Measurements from ENCODE around the gene PDE4D.
"Not testable (repeated sequence)": the region's sequence is repeated elsewhere in the genome, so short reads cannot be mapped to it uniquely, and the experiment has no call there.

The PDE4D gene

DNA sequence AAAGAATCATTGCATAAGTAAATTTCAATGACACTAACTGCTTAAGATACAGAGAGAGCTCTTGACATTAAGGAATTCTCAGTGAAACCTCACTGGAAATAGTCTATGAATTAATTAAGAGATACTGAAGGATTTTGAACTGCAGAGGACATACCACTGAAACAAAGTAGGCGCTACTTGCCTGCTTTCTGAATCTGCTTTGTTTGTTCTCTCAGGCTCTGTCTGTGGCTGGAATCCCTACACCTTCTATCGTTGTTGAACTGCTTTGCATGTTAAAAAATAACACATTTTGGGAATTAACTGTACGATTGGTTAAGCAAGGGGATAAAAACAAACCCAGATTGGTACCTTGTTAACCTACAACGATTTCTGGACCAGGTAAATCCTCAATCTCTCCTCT lies 435.2 kb downstream of the PDE4D start:
- no peak for DNase-seq

GRCh38 chr5:59449905-59450644 lies 443.5 kb downstream of the PDE4D start:
- no peak for DNase-seq

- DNase-seq, result no peak
Observed at GRCh38 chr5:59446356-59446755, 447.2 kb downstream of the PDE4D start.

GRCh38 chr5:59445741-59446140 lies 447.8 kb downstream of the PDE4D start:
- no peak for DNase-seq

DNA sequence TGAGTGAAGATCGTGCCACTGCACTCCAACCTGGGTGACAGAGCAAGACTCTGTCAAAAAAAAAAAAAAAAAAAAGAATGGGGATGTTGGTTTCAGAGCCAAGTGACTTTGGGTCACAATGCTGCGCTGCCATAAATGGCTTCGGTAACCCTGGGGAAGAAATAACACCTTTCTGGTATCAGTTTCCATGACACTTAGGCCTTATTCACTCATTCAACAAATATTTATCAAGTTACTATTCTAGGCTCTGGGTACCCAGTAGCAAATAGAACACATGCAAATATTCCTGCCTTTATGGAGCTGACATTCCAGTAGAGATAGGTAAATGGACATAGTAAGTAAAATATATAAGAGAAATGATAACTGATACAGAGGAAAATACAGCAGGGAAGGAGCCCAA lies 454.2 kb downstream of the PDE4D start:
- no peak for DNase-seq

DNA sequence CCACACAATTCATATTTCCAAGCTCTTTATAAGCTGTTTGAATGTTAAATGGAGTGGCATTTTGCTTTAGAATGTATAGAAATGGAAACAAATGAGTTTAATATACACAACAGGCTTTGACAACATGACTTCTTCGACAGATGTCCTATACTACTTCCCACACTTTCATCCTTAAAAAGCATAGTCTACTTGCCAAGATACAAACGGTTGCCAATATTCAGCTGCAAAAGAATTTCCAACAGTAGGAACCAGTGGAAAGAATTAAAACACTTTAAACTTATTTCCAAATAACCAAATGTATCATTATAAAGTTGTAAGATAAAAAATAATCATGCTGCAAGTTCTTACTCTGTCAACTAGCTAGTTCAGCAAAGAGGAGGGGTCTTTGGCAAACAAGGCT lies 456.4 kb downstream of the PDE4D start:
- DNase-seq, result no peak

- DNase-seq, result no peak
Observed at GRCh38 chr5:59436364-59437148, 457.0 kb downstream of the PDE4D start.

GRCh38 chr5:59433174-59433573 lies 460.4 kb downstream of the PDE4D start:
- DNase-seq, result no peak

DNA sequence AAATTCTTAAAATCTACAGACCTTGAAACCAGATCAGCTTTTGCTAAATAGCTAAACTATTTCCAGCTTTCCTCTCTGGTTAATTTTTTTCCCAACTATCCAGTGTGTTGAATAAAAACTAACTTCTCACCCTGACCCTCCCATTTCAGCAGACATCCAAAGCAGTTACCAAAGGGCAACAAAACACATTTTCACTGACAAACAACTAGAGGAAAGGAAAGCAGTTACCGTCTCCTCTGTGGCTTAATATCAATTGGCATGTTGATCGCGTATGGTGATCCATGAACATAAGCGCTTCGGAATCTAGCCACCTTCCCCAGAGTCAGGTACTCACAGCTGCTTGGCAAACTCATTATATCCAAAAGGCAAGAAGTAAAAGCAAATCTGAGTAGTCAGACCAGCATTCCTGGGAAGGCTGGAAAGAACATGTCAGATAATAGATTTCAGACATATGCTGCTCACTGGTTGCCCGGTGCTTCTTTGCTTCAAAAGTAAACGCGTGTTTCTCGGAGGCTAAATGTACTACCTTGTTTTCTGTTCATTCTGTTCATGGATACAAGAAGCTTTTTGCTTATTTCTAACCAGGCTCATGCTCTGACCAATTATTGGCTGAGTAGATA lies 463.4 kb downstream of the PDE4D start:
- no peak for DNase-seq

GRCh38 chr5:59428391-59428790 lies 465.1 kb downstream of the PDE4D start:
- DNase-seq, result no peak

DNA sequence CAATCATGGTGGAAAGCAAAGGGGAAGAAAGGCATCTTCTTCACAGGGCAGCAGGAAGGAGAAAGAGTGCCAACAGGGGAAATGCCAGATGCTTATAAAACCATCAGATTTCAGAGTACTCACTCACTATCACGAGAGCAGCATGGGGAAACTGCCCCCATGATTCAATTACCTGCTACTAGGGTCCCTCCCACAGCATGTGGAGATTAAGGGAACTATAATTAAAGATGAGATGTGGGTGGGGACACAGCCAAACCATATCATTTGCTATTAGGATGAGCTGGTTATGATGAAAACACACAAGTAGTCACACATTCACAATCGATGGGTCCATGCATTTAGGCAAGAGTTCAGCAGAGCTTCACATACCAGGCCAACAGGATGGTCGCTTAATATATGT lies 469.0 kb downstream of the PDE4D start:
- no peak for DNase-seq

DNA sequence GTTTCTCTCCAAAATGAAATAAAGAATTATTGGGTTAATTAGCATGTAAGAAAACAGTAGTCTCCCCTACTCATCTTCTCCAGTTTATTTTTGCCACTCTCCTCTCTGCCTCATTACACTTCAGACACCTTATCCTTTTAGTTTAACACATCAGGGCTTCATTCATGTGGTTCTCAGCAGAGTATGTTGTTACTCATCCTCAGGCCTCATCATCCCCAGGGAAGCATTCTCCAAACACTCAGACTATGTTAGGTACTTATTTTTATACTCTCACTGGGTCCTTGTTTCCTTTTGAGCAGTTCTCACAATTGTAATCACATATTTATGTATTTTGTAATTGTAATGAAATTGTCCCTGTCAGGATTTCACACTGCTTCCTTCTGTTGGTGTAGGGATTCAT lies 470.5 kb downstream of the PDE4D start:
- DNase-seq, result no peak

GRCh38 chr5:59421986-59422941 lies 471.3 kb downstream of the PDE4D start:
- DNase-seq, result no peak

- DNase-seq, result no peak
Observed at GRCh38 chr5:59420596-59420995, 472.9 kb downstream of the PDE4D start.

- DNase-seq, result no peak
Observed at GRCh38 chr5:59418808-59419207, 474.7 kb downstream of the PDE4D start.

DNA sequence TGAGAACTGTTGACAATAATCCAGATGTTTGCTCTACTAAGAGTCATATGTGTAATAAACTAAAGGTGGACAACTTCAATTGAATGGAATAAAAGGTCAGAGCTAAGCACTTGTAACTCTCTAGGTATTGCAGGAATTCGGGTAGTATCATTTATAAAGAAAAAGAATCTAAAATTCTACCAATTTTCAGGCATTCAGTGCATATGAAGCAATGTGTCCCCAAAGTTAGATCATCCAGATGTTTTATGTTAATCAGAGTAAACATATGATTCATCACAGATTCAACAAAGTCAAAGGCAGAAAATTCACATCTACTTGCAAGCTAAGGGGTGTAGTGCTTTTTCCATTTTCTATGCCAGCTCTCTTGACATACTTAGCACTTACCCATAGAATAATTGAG lies 477.1 kb downstream of the PDE4D start:
- no peak for DNase-seq

GRCh38 chr5:59416026-59416425 lies 477.5 kb downstream of the PDE4D start:
- no peak for DNase-seq

DNA sequence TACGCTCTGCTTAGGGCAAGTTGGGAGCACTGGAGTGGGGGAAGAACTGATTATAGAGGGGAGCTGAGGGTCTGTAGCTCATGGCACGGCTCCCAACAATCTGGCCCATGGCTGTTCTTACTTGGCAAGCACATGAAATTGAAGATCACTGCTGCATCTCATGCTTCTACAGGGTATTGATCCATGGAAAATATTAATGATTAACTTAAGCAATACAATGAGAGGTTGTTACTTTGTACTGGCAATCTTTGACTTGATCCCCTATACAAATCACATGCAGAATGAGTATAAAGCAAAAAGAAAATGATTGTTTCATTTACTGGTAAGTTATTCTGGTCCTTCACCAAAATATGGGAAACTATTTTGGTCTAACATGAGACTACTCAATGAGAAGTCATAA lies 481.1 kb downstream of the PDE4D start:
- no peak for DNase-seq

DNA sequence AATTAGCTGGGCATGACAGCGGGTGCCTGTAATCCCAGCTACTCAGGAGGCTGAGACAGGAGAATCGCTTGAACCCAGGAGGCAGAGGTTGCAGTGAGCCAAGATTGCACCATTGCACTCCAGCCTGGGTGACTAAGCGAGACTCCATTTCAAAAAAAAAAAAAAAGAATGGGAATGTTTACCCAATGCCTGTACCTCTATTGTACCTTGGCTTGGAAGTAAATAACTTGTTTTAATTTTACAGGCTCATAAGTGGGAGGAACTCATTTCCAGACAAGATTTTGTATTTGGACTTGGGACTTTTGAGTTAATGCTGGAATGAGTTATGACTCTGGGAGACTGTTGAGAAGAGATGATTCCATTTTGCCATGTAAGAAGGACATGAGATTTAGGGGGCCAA lies 484.5 kb downstream of the PDE4D start:
- DNase-seq, result not testable (repeated sequence)

DNA sequence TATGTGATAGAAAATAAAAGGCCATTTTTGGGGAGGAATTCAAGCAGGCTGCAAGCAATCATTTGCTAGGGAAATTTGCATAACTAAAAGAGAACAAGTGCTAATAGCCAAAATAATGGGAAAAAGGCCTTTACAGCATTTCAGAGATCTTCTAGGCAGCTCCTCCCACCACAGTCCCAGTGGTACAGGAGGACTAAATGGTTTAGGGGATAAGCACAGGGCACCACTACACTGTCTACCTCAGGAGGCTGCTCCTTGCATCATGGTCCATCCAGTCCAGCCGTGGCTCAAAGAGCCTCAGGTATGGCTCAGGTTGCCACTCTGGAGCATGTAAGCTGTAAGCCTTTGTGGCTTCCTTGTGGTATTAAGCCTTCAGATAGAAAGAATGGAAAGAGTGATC lies 485.6 kb downstream of the PDE4D start:
- no peak for DNase-seq

GRCh38 chr5:59401637-59402036 lies 491.9 kb downstream of the PDE4D start:
- no peak for DNase-seq

DNA sequence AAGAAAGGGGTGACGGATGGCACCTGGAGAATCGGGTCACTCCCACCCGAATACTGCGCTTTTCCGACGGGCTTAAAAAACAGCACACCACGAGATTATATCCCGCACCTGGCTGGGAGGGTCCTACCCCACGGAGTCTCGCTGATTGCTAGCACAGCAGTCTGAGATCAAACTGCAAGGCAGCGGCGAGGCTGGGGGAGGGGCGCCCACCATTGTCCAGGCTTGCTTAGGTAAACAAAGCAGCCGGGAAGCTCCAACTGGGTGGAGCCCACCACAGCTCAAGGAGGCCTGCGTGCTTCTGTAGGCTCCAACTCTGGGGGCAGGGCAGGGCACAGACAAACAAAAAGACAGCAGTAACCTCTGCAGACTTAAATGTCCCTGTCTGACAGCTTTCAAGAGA lies 498.6 kb downstream of the PDE4D start:
- not testable (repeated sequence) for DNase-seq

All from activated CD4-positive, alpha-beta T cell treated with anti-CD3 and anti-CD28 coated beads for 48 hours (primary cell).